HK-2 (cell line): Measurements from ENCODE around the gene NPHP4.
"Not testable (repeated sequence)": the region's sequence is repeated elsewhere in the genome, so short reads cannot be mapped to it uniquely, and the experiment has no call there.

Experiments used
- DNase-seq: peaks from one replicate; pipeline ENCODE4 v3.0.0-alpha.2; 2018; ENCODE audit not compliant: unreplicated experiment

The NPHP4 gene

DNA sequence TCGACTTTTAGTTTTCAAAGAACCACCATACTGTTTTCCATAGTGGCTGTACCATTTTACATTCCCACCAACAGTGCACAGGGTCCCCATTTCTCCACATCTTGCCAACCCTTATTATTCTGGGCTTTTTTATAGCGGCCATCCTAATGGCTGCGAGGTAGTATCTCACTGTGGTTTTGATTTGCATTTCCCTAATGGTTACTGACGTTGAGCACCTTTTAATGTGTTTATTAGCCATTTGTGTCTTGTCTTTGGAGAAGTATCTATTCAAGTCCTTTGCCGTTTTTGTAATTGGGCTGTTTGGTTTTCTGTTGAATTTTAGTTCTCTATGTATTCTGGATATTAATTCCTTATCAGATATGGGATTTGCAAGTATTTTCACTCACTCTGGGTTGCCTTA is 31.1 kb upstream of the NPHP4 start:
- no peak for DNase-seq

DNA sequence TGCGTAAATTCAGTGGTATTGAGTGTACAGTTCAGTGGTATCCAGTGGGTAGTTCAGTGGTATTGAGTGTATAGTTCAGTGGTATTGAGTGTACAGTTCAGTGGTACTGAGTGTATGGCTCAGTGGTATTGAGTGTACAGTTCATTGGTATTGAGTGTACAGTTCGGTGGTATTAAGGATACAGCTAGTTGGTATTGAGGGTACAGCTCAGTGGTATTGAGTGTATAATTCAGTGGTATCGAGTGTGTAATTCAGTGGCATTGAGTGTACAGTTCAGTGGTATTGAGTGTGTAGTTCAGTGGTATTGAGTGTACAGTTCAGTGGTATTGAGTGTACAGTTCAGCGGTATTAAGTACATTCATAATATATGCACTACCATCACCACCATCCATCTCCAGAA is 30.0 kb upstream of the NPHP4 start:
- no peak for DNase-seq

DNA sequence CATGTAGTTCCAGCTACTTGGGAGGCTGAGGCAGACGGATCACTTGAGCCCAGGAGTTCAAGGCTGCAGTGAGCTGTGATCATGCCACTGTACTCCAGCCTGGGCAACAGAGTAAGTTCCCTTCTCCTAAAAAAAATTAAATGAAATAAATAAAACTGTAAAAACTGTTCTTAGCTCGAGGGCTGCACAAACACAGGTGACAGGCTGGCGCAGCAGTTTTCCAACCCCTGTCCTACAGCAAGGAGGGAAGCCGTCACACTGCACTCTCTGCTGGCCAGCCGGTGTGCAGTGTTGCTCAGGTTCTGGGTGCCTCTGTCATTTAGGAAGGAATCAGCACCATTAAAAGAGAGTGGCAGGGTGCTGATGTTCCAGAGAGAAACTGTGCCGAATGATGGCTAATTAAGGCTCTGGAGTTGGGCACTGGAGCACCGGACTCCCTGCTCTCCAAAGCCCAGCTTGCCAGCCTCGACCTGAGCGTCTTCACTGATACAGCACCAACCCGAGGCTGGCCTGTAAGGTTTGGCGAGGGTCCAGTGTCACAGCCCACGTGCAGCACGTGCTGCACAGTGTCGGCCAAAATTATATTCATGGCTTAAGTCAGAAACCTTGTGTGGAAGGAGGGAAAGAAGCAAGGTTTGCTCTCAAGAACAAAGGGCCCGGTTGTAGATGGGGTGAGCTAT is 27.1 kb upstream of the NPHP4 start:
- DNase-seq: no peak

DNA sequence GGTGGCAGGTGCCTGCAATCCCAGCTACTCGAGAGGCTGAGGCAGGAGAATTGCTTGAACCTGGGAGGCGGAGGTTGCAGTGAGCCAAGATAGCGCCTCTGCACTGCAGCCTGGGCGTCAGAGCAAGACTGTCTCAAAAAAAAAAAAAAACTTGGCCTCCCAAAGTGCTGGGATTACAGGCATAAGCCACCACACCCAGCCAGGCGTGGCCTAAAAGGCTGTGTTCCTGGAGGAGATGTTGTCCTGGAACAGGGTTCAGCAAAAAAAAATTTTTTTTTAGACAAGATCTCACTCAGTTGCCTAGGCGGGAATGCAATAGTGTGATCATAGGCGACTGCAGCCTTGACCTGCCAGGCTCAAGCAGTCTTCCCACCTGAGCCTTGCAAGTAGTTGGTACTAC is 25.4 kb upstream of the NPHP4 start:
- DNase-seq: not testable (repeated sequence)

DNA sequence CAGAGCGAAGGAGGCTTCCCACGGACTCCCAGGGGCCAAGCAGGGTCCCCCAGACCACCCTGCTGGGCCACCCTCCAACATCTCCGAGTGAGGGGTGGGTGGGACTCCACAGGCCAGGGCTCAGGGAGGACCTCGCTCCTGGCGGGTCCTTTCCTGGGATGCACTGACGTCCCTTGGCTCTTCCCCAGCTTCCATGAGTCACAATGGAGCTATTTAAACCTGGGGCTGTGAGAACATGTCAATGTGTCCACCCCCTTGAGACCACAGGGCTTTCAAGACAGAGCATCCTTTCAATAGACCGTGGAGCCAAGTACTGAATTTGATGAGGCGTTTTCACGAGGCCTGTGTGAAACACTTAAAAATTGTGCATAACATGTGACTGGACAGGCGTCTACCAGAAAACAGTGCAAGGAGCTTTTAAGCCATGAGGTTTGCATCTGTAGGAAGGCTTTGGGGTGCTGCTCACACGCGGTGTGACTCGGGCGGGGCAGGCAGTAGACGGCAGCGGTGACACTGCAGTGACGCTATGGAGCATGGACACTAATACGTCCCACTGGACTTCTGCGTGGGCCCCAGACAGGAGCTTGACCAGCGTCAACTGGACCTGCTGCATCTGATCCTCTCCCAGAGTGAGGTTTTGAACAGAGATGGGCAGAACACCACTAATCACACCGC is 24.1 kb upstream of the NPHP4 start:
- DNase-seq: peak; percentile 30

DNA sequence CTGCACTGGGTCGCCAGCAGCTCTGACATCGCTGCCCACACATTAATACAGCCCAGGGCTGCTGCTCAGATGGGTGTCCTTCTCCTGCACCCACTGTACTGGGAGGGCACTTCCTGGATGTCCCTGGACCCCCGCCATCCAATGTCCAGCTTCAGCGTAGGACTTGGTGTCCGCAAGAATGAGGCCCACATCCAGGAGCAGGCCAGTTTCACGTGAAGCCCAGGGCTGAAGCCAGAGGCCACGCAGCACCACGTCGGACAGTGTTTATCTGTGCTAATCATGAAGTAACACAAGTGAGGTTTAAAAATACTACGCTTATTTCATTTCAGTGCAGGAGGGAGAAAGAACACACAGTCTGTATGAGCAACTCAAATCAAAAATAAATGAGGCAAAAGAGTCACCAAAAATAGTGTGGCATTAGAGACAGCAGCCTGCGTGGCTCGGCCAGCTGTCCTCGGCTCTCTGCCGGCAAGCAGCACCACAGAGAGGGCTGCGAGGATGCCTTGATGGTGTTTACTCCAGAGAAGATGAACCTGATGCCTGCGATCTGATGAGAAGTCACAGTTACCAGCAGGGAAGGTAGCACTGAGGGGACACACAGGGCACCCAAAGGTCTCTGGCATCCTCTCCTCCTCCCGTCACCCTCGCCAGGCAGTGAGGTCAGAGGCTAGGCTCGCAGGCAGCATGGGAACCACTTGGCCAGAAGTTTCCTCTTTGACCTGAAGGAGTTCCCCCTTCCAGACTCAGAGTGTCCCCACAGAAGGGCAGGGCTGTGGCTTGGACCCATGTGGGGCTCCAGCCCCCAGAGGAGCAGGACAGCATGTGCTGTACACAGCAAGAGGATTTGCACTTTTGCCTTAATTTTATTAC is 22.1 kb upstream of the NPHP4 start:
- DNase-seq: no peak

DNA sequence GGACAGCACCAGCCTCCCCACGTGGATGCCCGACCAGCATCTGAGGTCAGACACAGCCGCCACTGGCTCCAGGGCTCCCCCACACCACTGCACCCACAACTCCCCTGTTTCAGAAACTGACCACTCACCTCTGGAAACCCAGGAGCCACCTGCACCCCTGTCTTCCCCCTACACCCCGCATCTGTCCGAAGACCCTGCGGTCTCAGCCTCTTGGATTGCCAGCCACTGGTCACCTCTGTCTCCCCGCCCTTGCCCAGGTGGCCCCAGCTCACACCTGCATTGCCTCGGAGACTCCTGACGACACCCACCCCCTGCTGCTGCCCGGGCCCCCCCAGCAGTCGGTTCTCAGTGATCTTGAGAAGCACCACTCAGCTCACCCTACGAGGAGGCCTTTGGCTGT is 21.3 kb upstream of the NPHP4 start:
- no peak for DNase-seq

DNA sequence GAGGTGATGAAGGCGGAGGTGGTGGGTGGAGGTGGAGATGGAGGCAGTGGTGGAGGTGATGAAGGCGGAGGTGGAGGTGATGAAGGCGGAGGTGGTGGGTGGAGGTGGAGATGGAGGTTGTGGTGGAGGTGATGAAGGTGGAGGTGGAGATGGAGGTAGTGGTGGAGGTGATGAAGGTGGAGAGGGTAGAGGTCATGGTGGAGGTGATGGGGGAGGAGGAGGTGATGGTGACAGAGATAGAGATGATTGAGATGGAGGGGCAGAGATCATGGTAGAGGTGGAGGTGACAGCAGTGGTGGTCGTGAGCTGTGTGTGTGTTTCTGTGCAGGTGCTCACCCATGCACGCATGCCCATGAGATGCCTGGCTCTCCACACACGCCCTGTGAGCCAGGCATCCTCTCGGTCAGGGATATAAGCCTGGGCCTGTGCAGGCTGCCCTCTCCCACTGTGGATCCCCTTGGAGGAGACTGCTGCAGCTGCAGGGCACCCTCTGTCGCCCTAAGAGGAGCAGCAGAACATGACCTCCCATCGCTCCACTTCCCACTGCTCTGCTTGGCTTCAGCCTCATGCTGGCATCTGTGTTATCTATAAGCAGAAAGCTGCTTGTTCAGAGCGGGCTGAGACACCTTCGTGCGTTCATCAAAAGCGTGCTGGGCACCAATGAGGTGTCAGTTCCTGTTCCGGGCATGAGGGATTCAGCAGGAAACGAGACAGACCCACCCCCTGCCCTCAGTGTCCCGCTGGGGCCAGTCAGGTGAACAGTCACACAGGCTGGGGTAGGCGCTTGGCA is 20.5 kb upstream of the NPHP4 start:
- no peak for DNase-seq

DNA sequence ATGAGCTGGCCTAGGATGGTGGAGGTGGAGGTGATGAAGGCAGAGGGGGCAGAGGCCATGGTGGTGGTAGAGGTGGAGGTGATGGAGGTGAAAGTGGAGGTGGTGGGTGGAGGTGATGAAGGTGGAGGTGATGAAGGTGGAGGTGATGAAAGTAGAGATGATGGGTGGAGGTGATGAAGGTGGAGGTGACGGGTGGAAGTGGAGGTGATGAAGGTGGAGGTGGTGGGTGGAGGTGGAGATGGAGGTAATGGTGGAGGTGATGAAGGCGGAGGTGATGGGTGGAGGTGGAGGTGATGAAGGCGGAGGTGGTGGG is 19.7 kb upstream of the NPHP4 start:
- no peak for DNase-seq

DNA sequence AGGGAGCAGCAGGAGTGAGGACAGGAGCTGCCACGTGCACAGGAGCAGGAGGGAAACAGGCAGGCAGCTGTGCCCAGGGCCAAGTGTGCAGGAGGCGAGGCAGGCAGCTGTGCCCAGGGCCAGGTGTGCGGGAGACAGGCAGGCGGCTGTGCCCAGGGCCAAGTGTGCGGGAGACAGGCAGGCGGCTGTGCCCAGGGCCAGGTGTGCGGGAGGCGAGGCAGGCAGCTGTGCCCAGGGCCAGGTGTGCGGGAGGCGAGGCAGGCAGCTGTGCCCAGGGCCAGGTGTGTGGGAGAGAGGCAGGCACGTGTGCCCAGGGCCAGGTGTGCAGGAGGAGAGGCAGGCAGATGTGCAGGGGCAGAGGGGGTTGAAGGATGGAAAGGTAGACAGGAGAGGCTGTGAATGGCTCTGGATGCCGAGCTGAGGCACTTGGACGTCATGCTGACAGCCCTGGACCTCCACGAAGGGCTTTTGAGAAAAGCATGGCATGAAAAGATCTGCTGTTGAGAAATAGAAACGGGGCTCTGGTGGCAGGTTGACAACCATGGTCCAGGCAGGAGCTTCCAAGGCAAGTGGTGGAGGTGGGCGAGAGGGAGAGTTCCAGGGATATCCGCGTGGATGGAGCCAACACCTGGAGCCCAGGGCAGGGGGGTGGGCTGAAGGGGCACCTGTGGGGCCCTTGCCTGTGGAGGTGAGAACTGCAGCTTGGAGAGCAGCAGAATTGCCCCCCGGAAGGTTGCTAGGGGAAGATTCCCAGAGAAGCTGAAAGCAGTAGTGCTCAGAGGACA is 19.1 kb upstream of the NPHP4 start:
- DNase-seq: no peak

DNA sequence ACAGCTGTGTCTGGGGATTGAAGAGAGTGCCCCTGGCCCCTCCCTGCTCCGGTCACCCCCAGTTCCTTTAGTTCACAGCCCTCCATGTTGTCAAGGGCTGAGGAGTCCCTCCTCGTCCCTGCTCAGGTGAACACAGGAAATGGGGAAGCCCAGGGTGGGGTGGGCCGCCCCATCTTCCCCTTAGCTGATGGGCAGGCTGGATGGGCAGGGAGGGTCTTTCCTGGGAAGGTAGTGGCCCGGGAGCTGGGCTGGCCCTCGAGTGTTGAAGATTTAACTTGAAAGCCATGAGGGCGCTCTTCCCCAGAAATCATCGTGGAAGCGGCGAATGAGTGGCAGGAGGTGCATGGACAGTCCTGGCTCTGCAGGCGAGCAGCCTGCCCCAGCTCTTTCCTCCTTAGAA is 18.3 kb upstream of the NPHP4 start:
- no peak for DNase-seq

DNA sequence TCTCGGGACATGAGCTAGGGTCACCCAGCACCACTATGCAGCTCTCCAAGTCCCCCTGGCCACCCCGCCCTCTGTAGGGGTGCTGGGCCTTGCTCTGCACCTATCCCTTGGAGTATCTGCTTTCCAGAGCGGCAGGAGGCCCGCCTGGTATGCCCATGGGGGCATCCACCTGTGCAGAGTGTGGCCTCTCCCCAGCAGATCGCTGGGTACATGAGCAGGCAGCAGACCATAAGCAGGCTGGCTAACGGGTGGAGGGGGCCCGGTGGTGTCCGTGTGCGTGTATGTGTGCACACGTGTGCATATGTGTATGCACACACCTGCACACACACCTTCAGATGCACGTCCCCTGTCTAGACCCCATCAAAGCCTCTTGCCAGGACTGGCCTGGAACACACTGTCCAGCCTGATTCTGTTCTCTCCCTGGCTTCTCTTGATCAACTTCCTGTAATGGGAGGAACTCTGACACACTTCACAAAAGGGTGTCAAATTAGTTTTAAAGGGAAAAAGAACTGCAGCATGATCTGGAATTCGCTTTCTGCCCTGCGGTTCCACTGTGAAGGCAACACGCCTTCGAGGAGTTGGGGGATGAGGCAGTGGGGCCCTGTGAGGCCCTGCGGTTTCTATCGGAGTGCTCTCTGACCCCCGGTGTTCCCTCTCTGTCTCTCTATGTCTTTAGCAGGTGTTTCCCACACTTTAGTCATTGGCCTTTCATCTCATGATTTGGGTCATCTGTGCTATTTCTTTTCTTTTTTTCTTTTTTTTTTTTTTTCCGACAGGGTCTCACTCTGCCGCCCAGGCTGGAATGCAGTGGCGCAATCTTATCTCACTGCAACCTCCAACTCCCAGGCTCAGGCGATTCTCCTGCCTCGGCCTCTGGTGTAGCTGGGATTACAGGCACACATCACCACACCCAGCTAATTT is 17.2 kb upstream of the NPHP4 start:
- DNase-seq: no peak

DNA sequence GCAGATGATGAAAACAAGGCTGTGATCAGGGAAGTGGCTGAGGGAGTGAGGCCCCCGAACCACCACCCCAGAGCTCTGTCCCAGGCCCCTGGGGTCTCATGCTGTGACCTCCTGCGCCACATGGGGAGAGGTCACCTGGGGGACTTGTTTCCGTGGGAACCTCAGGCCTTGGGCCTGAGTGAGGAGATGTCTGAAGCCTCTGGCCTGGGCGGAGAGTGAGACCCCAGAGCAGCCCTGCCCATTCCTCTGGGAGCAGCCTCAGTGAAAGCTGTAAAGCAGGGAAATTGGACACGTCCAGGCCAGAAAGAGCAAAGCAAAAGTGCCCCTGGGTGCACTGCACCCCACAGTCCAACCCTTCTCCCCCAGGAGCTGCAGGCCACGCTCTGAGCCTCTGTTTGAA is 16.5 kb upstream of the NPHP4 start:
- no peak for DNase-seq

DNA sequence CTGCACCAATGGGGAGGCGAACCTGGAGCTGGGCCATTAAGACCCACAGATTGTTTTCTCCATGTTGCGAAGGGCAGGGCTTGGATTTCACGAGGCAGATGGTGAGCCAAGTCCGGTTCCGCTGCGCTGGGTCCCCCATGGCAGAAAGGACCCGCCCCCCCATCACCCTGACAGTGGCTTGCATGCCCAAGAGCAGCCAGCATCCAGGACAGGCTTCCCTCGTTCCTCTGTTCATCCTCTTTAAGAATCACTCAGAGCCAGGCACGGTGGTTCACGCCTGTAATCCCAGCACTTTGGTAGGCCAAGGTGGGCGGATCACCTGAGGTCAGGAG is 15.8 kb upstream of the NPHP4 start:
- no peak for DNase-seq

DNA sequence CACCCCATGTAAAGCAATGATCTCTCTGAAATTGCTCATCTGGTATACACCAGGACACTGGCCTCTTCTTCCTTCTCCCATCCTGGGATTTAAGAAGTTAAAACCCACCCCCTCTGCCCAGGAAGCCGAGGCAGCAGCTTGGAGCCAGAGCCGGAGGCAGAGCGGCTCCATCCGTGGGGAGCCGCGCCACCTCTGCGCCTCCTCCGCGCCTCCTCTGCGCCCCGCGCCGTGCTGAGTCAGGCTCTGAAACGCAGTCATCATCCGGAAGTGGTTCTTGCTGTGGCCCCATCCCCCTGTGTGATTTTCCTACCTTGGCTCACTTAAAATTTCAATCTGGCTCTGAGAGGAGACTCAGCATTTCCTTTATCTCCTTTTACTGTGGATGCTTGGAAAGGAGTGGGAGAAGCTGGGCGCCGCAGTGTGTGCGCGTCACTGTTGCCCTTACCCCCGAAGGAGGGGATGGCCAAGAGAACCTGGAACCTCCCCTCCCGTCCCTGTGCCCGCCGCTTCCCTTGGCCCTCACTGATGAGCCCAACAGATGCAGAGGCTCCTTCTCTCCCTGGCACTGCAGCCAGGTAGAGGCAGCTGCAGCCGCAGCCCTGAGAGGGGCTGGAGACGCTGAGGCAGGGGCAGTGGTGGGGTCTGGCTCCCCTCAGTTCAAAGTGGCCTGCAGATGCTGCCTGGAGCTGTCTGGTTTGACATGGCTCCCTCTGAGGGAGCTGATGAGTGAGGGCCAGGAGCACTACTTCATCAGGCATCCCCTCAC is 15.3 kb upstream of the NPHP4 start:
- no peak for DNase-seq

DNA sequence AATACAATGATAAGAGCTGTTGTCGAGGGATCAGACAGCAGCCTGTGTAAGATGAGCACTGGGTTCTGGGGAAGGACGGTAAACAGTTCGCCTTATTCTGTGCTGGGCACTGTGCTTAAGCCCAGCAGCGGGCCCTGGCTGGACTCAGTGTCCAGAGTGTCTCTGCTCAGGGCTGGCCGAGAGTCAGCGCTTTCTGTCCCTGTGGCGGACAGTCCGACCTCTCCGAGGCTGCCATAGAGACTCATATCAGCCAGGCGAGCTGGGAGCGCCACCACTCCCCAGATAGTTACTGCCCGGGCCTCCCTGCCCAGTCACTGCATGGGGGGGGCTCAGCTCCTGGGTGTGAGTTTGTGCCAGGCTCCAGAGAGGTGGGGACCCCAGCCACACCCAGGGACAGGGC is 14.7 kb upstream of the NPHP4 start:
- DNase-seq: no peak

DNA sequence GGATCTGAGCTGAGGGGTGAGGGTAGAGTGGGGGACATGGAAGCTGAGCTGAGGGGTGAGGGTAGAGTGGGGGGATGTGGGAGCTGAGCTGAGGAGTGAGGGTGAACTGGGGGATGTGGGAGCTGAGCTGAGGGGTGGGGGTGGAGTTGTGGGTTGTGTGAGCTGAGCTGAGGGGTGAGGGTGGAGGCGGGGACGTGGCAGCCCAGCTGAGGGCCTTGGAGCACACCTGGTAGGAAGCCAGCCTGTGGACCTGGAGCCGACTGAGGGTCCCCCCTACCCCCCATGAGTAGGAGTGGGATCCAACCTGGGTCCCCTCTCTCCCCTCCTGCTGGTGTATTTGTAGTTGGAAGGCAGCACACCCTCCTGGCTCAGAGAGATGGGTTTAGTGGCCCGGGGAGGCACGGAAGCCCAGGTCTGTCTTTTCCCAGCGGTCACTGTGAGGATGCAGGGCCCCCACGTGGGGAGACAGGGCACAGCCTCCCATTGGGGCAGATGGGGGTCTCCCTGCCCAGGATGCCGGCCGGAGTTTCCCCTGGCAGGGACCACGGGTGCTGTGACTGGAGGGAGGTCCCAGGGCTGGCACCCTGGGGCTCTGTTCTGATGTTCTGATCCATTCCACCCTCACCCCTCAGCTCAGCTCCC is 13.2 kb upstream of the NPHP4 start:
- no peak for DNase-seq

DNA sequence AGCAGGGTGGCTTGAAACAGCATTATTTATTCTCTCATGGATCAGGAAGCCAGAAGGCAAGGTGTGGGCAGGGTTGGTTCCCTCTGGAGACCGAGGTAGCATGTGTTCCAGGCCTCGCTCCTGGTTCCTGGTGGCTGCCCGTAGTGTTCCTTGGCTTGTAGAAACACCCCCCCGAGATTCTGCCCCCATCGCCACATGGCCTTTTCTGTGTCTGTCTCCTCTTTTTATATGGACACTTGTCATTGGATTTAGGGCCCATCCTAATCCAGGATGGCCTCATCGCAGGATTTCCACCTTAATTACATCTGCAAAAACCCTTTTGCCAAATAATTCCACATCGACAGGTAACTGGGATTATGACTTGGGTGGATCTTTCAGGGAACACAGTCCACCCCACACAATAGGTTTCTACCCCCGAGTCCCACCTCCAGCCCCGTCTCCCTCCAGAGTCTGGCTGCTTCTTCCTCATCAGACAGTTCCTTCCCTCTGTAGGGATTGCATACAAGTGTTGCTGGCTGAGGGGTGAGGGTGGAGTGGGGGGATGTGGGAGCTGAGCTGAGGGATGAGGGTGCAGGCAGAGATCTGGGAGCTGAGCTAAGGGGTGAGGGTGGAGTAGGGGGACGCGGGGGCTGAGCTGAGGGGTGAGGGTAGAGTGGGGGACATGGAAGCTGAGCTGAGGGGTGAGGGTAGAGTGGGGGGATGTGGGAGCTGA is 12.3 kb upstream of the NPHP4 start:
- no peak for DNase-seq
